GM18499 (cell line): ENCODE measurements around the gene FLT4.

ENCODE experiments used
- ATAC-seq: cut with Tn5 transposase; IDR thresholded peaks from one replicate; pipeline ENCODE4 v1.9.1; 2021; ENCODE audit warnings: moderate number of reproducible peaks; ENCODE audit not compliant: insufficient read depth, unreplicated experiment

Gene FLT4

GRCh38 chr5:180555168-180555921, 94.1 kb downstream of the FLT4 start:
- no peak for ATAC-seq

GRCh38 chr5:180553530-180553929, 95.9 kb downstream of the FLT4 start:
- ATAC-seq, result no peak
